IPS-NIHi7 (cell line): ENCODE data around the gene CPA4.

Experiments used
- DNase-seq: peaks from one replicate; pipeline ENCODE4 v3.0.0; 2012; ENCODE audit warnings: mixed read lengths; ENCODE audit errors: extremely low spot score

Gene CPA4

DNA sequence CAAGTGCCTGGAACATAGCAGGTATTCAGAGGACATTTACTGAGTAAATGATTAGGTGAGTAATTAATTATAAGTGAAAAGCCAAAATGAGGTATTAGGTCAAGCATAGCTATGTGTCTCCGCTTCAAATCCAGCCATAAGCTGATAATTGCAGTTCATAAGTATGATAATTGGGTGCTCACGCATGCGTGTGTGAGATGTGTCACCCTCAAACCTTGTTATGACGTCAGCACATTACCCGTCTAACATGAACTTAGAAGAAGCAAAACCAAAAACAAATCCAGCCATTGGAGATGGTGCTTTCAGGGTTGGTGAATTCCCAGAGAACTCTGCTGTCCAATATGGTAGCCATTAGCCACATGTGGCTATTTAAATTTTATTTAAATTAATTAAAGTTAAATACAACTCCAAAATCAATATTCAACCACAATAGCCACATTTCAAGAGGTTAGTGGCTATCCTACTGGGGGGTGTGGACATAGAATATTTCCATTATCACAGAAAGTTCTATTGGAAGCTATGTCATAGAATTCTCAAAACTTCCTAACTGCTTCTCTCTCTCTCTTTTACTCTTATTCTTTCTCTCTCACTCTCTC is 51.4 kb downstream of the CPA4 start, which contains the start of gene CPA5:
TSS of gene CPA5 (plus strand) at position 546 of the 596 bp plus-strand sequence. CDS start 1,670 bp downstream, outside the sequence.
- DNase-seq = no peak

GRCh38 chr7:130345136-130345535 is 52.2 kb downstream of the CPA4 start:
- DNase-seq = no peak

- no peak for DNase-seq
Observed at GRCh38 chr7:130345725-130346124, 52.8 kb downstream of the CPA4 start.

GRCh38 chr7:130346177-130346905 is 53.4 kb downstream of the CPA4 start:
- no peak for DNase-seq

GRCh38 chr7:130346941-130347340 is 54.0 kb downstream of the CPA4 start:
- no peak for DNase-seq

GRCh38 chr7:130349911-130350782 is 57.2 kb downstream of the CPA4 start:
- DNase-seq = peak; percentile 53

GRCh38 chr7:130350945-130351790 is 58.2 kb downstream of the CPA4 start:
- no peak for DNase-seq

DNA sequence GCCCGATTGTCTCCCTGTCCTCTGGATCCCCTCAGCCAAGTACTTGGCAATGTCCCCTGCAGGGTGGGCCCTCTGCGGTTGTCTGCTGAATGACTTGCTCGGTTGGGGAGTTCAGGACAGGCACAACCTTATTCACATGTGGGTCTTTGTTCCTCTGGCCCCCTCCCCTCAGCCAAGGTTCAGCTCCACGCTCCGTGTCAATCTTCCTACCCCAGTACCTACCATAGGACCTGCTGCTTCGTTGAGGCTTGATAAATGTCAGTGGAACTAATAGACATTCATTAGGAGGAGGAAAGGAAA is 58.8 kb downstream of the CPA4 start:
- no peak for DNase-seq

DNA sequence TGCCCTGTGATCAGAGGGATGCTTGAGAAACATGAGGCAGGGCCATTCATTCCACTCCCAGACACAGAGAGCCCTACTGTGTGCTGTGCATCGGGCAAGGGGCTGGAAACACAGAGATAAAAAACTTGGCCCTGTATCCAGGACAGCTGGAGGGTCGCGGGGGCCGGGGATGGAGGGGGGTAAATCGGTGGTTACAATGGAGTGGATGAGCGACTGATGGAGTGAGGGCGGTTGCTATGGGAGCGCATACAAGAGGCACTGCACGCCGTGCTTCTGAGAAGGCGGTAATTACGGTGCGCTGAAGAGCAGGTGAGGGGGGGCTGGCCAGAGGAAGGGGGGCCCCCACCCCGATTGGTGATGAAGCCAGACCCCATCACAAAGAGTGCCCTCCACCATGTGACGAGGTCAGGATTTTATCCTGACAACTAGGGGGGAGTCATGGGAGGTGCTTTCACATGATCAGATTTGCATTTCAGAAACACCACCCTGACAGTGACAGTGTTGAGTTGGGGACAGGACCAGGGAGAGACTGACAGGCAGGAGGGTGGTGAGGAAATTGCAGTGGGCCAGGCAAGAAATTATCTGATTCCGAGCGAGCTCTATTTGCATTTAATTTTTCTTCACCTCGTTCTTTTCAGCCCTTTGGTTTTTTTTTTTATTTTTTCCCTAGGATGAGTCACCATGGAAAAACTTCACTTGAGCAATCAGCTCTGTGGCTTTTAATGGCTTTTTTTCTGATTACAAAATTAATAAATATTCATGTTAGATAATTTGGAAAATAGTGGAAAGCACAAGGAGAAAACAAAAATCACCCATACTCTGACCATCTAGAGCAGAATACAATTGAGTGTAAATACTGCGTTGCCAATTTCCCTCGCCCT is 59.5 kb downstream of the CPA4 start:
- no peak for DNase-seq

- no peak for DNase-seq
Observed at GRCh38 chr7:130353196-130353595, 60.2 kb downstream of the CPA4 start.

- DNase-seq = peak; percentile 86
Observed at GRCh38 chr7:130356121-130356875, 63.3 kb downstream of the CPA4 start.

DNA sequence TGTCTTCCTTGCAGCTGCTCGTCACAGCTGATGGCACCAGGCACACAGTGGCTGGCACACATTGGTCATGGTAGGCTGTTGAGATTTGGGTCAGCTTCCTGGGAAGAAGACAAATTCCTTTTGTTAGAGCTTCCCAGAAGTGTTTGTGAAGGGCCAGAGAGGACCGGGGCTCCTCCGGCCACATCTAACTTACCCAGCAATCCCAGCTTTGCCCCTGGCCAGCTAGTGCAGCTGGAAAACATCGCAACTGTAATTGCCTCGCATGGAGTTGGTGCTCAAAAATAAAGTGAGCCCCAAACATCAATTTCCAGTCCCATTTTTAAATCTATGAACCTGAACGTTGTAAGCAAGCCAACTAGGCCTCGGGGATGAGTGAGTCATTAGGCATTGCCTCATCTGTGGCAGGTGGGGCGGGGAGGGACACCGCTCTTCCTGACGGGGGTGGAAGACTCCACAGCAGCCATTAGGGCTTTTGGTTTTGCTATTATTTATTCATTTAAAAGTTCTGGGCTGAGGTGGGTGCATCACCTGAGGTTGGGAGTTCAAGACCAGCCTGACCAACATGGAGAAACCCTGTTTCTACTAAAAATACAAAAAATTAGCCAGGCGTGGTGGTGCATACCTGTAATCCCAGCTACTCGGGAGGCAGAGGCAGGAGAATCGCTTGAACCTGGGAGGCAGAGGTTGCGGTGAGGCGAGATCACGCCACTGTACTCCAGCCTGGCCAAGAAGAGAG is 64.1 kb downstream of the CPA4 start:
- peak; percentile 40 for DNase-seq

DNA sequence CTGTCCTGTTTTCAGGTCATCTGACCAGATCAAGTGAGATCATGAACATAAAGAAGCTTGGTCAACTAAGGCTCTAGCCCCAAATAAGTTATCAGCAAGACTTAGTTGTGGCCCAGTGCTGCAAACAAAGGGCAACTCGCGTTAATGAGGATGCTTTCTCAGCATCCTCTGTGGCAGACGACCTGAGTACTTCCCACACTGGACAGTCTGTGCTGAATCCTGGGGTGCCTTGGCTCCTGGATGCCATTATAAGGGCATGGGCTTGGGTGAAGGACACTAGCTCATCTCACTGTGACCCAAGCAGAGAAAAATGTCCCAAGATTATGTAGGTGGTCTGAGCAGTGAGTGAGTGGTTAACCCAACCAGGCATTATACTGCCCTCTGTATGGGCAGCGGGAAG is 65.5 kb downstream of the CPA4 start:
- DNase-seq = no peak

DNA sequence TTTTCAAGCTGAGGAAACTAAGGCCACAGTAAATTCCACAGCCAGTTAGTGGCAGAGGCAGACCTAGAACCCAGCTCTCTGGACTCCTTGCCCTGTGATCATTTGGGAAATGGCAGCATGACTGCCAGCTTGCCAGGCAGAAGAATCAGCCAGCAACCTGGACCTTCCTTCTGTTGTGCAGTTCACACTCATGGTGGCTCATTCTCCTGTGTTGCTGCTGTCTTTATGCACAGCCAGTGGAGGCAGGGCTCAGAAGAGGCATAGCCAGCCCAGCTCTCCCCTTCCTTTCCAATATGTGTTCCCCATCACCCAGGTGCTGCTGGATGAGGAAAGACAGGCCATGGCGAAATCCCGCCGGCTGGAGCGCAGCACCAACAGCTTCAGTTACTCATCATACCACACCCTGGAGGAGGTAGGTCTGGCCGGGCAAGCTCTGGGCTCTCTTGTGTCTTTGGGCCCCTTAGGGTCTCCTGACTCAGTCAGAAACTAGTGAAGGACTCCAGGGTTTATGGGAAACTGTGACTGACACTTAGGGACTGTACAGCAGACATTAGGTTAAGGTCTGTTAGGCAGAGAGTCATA is 66.4 kb downstream of the CPA4 start:
- no peak for DNase-seq

DNA sequence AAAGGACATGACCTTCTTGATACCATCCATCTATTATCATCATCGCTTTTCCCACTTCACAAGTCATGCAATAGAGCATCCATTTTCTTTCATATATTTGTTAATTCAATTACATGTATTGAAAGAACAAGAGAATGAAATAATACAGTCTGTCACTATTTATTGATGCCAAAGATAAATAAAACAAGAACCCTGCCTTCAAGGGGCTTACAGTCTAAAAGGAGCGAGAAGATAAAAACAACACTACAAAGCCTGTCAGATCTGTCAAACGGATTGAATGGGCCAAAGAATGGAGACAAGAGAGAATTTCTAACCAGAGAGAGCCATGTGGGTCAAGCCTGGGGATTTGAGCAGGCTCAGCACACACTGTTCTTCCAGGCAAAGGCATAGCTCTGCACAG is 67.6 kb downstream of the CPA4 start:
- DNase-seq = no peak

GRCh38 chr7:130361681-130362080 is 68.7 kb downstream of the CPA4 start:
- no peak for DNase-seq

GRCh38 chr7:130362251-130362816 is 69.4 kb downstream of the CPA4 start:
- no peak for DNase-seq

- no peak for DNase-seq
Observed at GRCh38 chr7:130363026-130363847, 70.3 kb downstream of the CPA4 start.
